GM12878 (cell line): ENCODE measurements around the gene TCERG1L. TPM values are rescaled to one million over a fixed set of nuclear protein-coding genes. Genes with fewer than 3 reads are reported as not detected.

Experiments used
- CBX3 ChIP-seq: fragments of 200-600 bp; sonication (generic); IDR thresholded peaks from 2 replicates; pipeline ENCODE4 v1.6.1; 2016; ENCODE audit warnings: low read depth, borderline replicate concordance
- DPF2 ChIP-seq: fragments of 450-650 bp; IDR thresholded peaks from 2 replicates; pipeline ENCODE4 v1.6.1; 2017; ENCODE audit warnings: mild to moderate bottlenecking
- FOS ChIP-seq: IDR thresholded peaks from 3 replicates; pipeline ENCODE4 v1.6.1; 2011; ENCODE audit warnings: borderline replicate concordance; ENCODE audit not compliant: insufficient read length; ENCODE audit errors: extremely low read depth
- HSF1 ChIP-seq: fragments of 150-350 bp; IDR thresholded peaks from 2 replicates; pipeline ENCODE4 v1.6.1; 2014; ENCODE audit warnings: mild to moderate bottlenecking, low read depth, low read length
- MEF2A ChIP-seq: IDR thresholded peaks from 2 replicates; pipeline ENCODE4 v1.6.1; 2011; ENCODE audit warnings: low read depth, mild to moderate bottlenecking, low read length, moderate library complexity; ENCODE audit not compliant: insufficient read depth
- MEF2B ChIP-seq: fragments of 450-650 bp; IDR thresholded peaks from 2 replicates; pipeline ENCODE4 v1.6.1; 2018; ENCODE audit warnings: mild to moderate bottlenecking, moderate library complexity; ENCODE audit not compliant: partially characterized antibody, poor library complexity, severe bottlenecking
- SRF ChIP-seq, 2 experiments: IDR thresholded peaks; 2 replicates each; pipeline ENCODE4 v1.6.1; 2011; ENCODE audit warnings: low read depth in 2 of 2, low read length in 2 of 2, mild to moderate bottlenecking in 1 of 2, moderate library complexity in 1 of 2
- TCF7 ChIP-seq: IDR thresholded peaks from 2 replicates; pipeline ENCODE4 v1.6.1; 2014; ENCODE audit warnings: antibody characterized with exemption, borderline replicate concordance
- ZNF687 ChIP-seq: fragments of 450-650 bp; IDR thresholded peaks from 2 replicates; pipeline ENCODE4 v1.6.1; 2017; ENCODE audit warnings: mild to moderate bottlenecking, moderate library complexity
- polyA plus RNA-seq, 11 experiments: library from polyadenylated mRNA; depleted of rRNA in 4 of 11; unstranded in 6 of 11; stranded (reverse) in 5 of 11; fragments of >200 nt; fragmentation: Nextera tagmentation in 4 of 11; fragmentation: Illumina TruSeq in 1 of 11; extraction: Ambion mirVana in 4 of 11; extraction: Trizol in 1 of 11; gene quantifications; 1 replicate in 1 of 11; 2 replicates in 10 of 11; pipeline versions ENCODE4 v1.2.1 to v1.2.3, GENCODE V29; 2011 to 2016; ENCODE audit warnings: inconsistent platforms in 2 of 11, missing spikeins in 2 of 11, low read depth in 1 of 11
- total RNA-seq, 4 experiments: library from RNA; depleted of rRNA in 3 of 4; stranded (reverse); fragments of >200 nt in 3 of 4; fragmentation: Illumina TruSeq in 1 of 4; extraction: Trizol in 1 of 4; gene quantifications; 2 replicates each; pipeline versions ENCODE4 v1.2.1 to v1.2.3, GENCODE V29; 2013 to 2021

The TCERG1L gene
- total and polyA plus RNA-seq, 10 of the 15 experiments (the other 5 are each of a cell fraction or from before 2014, with no cell fraction given) = not detected

GRCh38 chr10:131111471-131112080 is 199.9 kb downstream of the TCERG1L start (continued):
- no peak for TF ChIP-seq ZNF687
- TF ChIP-seq TCF7 = no peak
- TF ChIP-seq HSF1 = no peak
- TF ChIP-seq MEF2A = no peak
- no peak for TF ChIP-seq DPF2
- no peak for TF ChIP-seq FOS
- no peak for TF ChIP-seq MEF2B
- TF ChIP-seq SRF (IDR thresholded peaks at IDR 0.05; ENCODE audit: low read depth in 2 of 2, low read length in 2 of 2) = no peak
- TF ChIP-seq CBX3 = no peak
